HS-5 (cell line): Measurements from ENCODE around the gene WDR1.

Experiments
- DNase-seq: peaks from one replicate; pipeline ENCODE4 v3.0.0-alpha.2; 2012; ENCODE audit warnings: low read depth

WDR1 gene

GRCh38 chr4:10084651-10085358, 31.8 kb downstream of the WDR1 start:
- no peak for DNase-seq

GRCh38 chr4:10083861-10084641, 32.5 kb downstream of the WDR1 start:
- no peak for DNase-seq

- no peak for DNase-seq
Measured at GRCh38 chr4:10083331-10083771, 33.2 kb downstream of the WDR1 start.

- no peak for DNase-seq
Measured at GRCh38 chr4:10082459-10083272, 33.9 kb downstream of the WDR1 start.

DNA sequence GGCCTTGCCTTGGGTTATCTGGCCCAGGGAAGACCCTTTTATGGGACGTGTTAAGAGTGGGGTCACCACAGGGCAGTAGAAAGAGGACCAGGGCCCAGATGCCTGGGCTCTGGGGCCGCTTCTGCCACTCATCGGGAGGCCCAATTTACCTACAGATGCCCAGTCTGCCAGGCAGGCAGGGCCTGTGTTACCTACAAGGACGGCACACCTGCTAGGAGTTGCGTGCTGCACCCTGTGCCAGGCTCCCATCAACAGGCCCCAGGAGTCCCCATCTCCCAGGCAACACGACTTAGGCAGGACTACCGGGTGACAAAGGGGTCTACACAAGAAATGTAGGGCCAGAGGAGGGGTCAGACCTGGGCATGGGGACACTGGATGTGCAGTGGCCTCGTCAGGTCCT, 34.6 kb downstream of the WDR1 start:
- no peak for DNase-seq

DNA sequence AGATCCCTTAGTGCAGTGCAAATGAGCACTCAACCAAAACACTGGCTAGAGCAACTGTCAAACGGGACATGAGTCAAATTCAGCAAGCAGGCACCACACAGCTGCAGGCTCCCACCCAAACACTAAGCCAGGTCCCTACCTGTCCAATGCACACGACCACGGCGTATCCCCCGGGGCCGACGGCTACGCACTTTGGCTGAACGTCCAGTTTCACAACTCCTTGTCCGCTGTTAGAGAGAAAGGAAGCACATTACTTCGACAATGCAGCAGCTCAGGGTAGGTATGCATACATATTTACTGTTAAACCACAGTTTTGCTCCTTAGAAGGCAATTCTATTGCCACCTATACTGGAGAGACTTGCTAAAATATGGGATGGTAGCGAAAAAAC, 35.4 kb downstream of the WDR1 start:
- DNase-seq, result no peak

DNA sequence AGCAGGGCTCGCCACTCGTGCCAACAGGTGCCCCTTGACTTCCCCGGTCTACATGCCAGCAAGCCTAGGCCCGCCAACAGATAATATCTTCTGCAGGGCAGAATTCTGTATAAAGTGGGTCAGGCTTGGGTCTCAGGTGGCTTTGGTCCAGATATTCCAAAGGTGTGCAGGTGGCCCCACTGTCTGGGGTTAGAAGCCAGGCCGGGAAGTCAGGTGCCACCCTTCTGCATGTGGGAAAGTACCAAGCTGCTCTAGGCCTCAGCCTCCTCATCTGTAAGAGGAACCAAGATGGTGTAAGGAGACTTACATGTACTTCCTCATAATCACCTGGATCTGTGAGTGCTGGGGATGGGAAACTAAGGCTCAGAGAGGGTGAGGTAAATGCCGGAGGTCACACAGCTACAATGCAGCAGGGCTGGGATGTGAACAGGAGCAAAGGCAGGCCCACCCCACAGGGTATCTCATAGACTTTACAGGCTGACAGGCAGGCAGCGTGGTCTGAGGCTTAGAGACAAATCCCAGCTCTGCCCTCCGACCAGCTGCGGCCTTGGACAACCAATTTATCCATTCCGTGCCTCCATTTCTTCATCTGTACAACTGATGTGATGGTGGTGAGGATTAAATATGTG, 35.9 kb downstream of the WDR1 start:
- DNase-seq, result no peak

DNA sequence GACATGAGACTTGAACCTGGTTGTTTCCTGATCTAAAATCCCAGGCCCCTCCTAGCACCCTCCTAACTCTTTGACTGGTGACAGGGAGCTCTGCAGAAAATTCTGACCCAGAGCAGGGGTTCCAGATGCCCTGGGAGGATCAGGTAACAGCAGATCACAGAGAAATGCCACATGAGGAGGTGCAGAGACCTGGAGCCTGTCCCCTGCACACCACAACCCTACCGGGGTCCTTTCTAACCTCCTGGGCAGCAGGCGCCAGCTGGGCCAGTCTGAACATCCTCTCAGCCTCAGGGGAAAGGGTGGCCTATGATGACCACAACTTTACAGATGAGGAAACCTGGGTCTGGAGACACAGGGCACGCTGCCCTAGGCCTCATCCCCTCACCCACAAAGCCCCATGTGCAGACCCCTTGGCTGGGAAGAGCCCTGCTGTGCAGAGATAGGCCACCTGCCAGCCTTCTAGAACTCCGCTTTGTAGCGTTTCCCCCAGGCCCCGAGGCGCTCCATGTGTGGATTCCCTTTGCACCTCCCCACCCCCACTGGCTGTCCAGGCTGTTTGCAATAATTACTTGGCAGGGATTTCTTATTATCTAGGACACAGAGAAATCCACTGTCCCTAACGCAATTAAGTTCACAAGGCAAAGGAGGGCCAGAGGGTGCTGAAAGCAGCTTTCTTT, 36.5 kb downstream of the WDR1 start:
- DNase-seq, result no peak

GRCh38 chr4:10079256-10079655, 37.3 kb downstream of the WDR1 start:
- no peak for DNase-seq

DNA sequence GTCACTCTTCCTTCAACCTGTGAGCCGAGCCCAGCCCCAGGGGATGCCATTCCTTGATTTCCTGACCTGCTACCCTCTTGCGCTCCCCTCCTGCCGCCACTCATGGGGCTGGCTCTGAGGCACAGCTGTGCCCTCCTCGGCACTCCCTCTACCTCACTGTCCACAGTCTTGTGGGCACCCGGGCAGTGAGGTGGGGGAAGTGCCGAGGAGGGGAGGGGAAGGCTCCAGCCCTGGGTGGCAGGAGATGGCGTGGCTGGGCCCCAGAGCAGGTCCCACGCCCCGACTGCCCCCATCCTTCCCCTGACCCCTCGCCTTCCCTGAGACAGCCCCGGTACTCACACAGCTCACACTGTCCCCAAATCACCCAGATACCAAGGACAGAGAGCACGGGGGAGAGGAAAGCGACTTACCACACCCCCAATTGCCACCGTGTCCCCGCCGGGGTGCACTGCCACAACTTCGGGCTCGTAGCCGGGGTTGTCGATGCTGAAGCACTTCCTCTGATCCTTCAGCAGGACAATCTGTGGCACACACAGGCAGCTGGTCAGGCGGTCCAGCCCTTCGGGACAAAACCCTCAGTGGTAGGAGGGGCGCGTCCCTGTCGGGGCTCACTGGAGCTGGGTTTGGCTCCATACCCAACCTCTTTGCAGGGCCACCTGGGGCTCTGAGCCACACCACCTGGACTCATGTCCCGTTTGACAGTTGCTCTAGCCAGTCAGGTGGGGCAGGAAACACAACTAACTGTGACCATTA, 37.9 kb downstream of the WDR1 start:
- DNase-seq, result no peak

DNA sequence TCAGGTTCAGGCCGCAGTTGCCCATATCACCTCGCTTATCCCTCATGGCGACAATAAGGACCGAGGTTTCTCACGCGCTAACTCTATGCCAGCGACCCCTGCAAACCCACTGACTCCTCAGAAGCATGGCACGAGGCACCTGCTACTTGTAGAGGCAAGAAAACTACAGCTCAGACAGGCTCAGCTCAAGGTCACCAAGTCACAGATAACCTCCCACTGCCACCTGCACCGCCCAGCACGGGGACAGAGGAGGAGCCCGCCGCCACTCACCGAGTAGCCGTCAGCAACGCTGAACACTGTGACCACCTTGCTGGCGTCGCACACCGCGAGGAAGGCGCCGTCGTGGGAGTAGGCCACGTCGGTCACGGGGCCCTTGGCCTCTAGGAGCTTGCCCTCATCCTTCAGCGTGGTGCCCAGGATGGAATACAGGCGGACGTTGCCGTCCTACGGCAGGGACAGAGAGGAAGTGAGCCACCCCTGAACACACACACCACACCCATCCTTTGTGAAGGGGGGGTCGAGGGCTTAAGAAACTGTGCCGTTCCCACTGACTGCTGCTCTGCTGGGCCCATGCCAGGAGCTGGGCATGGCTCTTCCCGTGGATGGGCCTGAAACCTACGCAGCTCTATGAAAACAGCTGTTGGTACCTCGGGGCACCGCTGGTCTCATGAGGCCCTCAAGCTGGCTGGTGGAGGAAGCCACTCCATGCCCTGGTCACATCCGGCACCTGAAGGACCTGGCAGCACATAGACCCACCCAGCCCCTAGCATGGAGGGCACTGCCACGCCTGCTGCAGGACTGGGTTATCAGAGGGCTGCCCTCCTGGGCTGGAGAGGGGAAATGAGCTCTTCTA, 38.9 kb downstream of the WDR1 start:
- DNase-seq, result no peak

GRCh38 chr4:10077076-10077475, 39.5 kb downstream of the WDR1 start:
- DNase-seq, result no peak

GRCh38 chr4:10075953-10076391, 40.6 kb downstream of the WDR1 start:
- DNase-seq, result no peak

- DNase-seq, result no peak
Measured at GRCh38 chr4:10075158-10075863, 41.3 kb downstream of the WDR1 start.

GRCh38 chr4:10074767-10075105, 41.9 kb downstream of the WDR1 start:
- no peak for DNase-seq

- DNase-seq, result no peak
Measured at GRCh38 chr4:10074076-10074766, 42.4 kb downstream of the WDR1 start.

GRCh38 chr4:10072420-10073017, 44.1 kb downstream of the WDR1 start:
- no peak for DNase-seq

DNA sequence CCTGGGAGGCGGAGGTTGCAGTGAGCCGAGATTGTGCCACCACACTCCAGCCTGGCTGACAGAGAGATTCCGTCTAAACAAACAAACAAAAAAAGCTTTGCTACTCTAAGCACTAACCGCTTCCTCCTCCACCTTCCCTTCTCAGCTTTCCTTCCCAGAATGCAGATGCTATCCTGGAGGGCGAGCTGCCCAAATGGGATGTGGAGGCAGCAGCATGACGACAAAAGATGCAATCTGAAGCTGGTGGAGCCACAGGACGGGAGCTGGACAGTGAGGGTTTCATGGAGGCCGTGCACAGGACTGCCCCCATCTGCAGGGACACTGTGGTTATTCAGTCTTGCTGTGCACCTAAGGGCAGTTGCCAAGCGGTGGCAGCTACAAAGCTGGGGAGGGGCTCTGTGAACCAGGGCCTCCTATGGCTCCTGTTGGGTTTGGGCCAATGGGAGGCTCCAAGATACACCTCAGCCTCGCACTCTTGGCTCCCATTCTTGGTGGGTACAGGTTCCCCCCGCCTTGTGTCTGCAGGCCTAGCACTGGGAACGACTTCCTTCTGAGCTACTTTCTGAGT, 47.4 kb downstream of the WDR1 start:
- DNase-seq, result no peak
